GM12878 (cell line): ENCODE measurements around the gene ECEL1.

Source experiments
- CEBPB ChIP-seq, 2 experiments: fragments of 150-350 bp in 1 of 2; IDR thresholded peaks; 2 replicates each; pipeline ENCODE4 v1.6.1; 2012 to 2014; ENCODE audit warnings: low read depth in 2 of 2, low read length in 2 of 2, borderline replicate concordance in 1 of 2, inconsistent platforms in 1 of 2
- RCOR1 ChIP-seq: conservative IDR thresholded peaks from 2 replicates; pipeline ENCODE4 v1.6.1; 2012; ENCODE audit warnings: low read depth, low read length, improper control_type of control experiment
- TF ChIP-seq, protein P1 (sequence below), 3 experiments: IDR thresholded peaks in 2 of 3; conservative IDR thresholded peaks in 1 of 3; 2 replicates each; pipeline ENCODE4 v1.5.1; 2011; ENCODE audit warnings: low read depth in 3 of 3, low read length in 3 of 3, mild to moderate bottlenecking in 3 of 3, control low read depth in 2 of 3, moderate library complexity in 2 of 3, inconsistent platforms in 1 of 3, mixed read lengths in 1 of 3; ENCODE audit not compliant: control insufficient read depth in 2 of 3, insufficient read depth in 1 of 3; ENCODE audit errors: extremely low read depth in 1 of 3

DNA sequence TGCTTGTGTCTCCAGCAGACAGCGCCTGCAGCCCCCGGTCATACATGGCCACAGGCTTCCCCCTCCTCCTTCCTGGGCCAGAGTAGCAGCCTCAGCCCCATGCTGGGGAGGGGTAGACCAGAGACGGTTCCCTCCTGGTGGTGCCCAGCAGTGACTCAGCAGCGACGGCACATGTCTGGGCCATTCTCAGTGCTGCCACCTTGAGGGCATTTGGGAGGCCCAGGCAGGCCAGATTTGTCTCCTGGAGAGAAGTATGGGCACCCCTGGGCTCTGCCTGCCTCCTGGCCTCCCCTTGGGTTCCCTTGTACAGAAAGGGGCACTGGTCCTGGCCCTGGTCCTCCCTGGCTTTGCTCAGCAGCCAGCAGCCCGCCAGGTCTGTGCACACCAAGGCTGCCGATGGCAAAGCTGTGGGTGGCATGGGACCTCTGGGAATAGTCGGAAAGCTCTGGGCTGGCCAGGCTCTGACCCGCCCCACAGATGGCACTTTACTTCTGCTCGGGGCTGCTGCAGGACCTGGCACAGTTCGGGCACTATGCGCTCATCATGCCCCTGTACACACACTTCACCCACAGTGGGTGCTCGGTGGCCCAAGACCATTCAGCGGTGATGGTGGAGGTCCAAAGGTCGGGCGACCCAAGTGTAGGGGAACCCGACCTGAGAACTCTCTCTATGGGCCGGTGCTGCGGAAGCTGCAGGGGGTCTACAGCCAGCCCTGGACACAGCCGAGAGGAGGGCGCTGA, 43.1 kb downstream of the ECEL1 start:
- TF ChIP-seq, protein P1, sequence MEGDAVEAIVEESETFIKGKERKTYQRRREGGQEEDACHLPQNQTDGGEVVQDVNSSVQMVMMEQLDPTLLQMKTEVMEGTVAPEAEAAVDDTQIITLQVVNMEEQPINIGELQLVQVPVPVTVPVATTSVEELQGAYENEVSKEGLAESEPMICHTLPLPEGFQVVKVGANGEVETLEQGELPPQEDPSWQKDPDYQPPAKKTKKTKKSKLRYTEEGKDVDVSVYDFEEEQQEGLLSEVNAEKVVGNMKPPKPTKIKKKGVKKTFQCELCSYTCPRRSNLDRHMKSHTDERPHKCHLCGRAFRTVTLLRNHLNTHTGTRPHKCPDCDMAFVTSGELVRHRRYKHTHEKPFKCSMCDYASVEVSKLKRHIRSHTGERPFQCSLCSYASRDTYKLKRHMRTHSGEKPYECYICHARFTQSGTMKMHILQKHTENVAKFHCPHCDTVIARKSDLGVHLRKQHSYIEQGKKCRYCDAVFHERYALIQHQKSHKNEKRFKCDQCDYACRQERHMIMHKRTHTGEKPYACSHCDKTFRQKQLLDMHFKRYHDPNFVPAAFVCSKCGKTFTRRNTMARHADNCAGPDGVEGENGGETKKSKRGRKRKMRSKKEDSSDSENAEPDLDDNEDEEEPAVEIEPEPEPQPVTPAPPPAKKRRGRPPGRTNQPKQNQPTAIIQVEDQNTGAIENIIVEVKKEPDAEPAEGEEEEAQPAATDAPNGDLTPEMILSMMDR (IDR thresholded peaks at IDR 0.05 in 2 of 3, conservative IDR thresholded peaks at IDR 0.05 in 1 of 3; ENCODE audit: control insufficient read depth in 2 of 3, extremely low read depth in 1 of 3, insufficient read depth in 1 of 3, low read depth in 3 of 3, low read length in 3 of 3) = peak; percentile 56 to 85 (median 83)
- no peak for TF ChIP-seq CEBPB (IDR thresholded peaks at IDR 0.05; ENCODE audit: borderline replicate concordance in 1 of 2, low read depth in 2 of 2, low read length in 2 of 2)
- TF ChIP-seq RCOR1 = no peak
